Activated CD4-positive, alpha-beta T cell treated with anti-CD3 and anti-CD28 coated beads for 24 hours (primary cell): ENCODE results near the gene SIGLEC14.
"Not testable (repeated sequence)": the region's sequence is repeated elsewhere in the genome, so short reads cannot be mapped to it uniquely, and the experiment has no call there.

ENCODE experiments used
- DNase-seq, 2 donors: peaks; one replicate each; pipeline ENCODE4 v3.0.0-alpha.2; 2020; ENCODE audit warnings: low read depth in 2 of 2

Gene SIGLEC14

DNA sequence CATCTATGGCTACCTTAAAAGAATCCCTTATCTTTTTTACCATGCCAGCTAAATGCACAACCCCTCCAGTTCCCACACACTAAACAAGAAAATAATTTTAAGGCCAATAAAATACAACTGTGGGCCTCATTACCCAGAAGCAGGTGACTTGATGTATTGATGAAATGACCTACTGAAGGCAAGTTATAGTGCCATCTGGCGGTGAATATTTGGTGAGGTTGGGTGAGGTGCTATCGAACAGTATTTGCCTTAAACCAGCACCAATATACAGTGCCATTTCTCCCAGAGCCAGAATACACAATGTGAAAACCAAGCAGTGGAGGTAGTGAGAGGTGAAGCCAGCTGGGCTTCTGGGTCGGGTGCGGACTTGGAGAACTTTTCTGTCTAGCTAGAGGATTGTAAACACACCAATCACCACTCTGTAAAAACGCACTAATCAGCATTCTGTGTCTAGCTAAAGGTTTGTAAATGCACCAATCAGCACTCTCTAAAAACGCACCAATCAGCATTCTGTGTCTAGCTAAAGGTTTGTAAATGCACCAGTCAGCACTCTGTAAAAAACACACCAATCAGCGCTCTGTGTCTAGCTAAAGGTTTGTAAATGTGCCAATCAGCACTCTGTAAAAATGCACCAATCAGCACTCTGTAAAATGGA, 29.4 kb upstream of the SIGLEC14 start:
- not testable (repeated sequence) for DNase-seq

DNA sequence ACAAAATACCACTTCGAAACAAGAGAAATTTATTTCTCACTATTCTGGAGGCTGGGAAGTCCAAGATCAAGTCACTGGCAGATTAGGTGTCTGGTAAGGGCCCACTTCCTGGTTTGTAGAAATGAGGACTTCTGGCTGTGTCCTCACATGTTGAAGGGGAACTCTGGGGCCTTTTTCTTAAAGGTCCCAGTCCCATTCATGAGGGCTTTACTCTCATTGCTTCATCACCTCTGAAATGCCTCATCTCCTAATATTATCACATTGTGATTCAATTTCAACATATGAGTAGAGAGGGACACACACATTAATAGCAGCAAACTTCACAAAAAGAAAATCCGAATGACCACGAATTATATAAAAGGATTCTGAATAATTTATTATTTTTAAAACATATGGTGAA, 21.6 kb upstream of the SIGLEC14 start:
- no peak for DNase-seq

DNA sequence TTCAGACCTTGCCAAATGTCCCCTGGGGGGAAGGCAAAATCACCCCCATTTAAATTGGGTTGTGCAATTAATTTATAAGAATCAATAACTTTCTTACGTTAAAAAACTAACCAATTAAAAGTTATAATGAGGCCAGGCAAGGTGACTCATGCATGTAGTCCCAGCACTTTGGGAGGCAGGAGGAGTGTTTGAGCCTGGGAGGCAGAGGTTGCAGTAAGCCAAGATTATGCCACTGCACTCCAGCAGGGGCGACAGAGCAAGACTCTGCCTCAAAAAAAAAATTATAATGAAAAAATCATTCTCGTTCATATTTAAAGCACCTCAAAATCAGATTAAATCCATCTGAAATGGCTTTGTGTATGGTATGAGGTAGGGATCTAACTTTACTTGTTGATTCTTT, 18.4 kb upstream of the SIGLEC14 start:
- no peak for DNase-seq

DNA sequence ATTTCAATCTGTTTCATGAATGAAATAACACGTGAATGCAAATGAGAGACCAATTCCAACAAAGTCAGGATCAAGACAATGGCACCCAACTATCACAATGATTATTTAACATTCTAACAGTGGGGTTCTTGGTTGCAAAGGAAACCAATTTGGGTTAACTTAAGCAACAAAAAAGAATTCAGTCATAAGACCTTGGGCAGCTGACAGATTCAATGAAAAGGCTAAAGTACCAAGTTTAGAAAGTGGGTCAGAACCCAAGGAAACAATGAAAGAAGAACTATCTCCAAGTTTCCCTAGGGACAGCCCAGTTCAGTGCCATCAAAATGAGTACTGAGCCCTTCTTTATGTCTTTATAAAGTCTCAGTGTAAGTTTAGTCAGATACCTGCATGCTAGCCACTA, 17.5 kb upstream of the SIGLEC14 start:
- DNase-seq, result no peak

DNA sequence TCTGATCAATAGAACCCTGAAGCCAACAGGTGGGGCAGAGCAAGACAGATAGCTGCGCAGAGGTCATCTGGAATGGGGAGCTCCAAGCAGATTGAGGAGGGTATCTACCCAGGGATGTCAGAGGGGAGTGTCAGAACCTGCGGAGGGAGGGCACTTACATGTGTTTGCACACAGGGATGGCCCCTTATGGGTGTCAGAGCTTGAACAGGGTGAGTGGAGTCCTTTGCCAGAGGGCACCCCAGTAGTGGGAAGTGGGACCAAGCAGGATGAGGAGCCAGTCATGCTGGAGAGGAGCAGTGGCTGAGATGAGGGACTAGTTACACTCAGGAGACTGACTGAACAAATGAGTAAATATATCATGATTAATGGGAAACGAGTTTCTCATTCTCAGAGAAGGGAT, 17.0 kb upstream of the SIGLEC14 start:
- no peak for DNase-seq

DNA sequence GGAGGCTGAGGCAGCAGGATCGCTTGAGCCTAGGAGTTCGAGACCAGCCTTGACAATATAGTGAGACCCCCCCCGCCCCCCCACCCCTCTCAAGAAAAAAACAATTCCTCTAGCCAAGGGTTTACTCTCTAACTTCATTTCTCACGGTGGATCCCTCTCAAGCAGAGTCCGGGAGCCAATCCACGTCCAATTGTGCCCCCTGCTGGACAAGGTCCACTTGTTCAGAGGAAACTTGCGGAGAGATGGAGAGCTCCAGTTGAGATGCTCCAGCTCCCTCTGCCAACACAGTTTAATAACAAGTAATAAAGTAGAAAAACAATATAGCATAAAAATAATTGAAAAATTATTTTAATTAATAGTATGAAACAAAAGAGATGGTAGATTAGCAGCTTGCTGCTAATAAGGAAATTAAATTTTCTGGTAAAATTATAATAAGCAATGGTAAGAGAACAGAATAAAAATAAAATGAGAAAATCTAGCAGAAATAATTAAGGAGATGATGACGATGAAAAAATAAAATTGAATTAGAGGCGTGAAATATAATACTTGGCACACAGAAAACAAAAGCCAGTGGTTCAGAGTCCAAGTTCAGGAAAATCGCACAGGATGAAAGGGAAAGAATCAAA, 14.5 kb upstream of the SIGLEC14 start:
- DNase-seq, result peak; percentile 57 to 62

DNA sequence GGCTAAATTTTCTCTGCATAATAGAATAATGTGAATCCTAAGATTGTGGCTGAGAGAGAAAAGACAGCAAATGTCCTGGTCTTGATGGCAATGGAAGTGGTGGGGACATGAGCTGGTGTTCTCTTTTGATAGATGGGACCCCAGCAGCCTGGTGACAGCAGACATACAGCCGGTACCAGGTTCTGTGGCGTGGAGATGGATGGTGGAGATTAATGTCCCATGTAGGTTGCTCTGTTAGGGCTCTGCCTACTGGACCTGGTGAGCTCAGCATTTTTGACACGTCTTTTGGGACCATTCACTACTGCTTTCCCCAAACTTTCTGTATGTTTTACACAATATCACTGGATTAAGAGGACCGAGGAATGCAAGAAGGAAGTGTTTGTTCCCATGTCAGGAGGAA, 8.2 kb upstream of the SIGLEC14 start:
- no peak for DNase-seq

DNA sequence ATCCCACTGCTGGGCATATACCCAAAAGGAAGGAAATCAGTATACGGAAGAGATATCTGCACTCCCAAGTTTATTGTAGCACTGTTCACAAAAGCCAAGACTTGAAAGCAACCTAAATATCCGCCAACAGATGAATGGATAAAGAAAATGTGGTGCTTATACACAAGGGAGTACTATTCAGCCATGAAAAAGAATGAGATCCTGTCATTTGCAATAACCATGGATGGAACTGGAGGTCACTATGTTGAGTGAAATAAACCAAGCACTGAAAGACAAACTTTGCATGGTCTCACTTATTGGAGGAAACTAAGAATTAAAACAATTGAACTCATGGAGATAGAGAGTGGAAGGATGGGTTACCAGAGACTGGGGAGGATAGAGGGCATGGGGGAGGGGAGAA, 6.5 kb upstream of the SIGLEC14 start:
- no peak for DNase-seq

DNA sequence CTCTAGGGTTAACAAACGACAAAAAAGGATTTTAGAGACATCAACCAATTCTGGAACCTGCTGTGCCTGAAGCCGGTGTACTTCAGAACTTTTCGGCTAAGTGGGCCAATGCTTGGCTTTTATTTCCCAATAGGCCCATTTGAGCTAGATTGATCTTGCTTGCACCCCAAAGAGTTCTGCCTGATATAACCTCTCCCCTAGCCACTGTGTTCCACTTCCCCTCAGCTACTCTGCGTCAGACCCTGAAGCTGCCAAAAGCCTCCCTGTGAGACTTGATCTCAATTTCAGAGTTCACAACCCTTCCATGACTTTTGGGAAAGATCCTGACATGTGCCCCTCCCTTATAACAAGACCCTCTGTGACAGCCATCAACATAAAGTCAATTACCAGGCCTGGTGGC, 5.6 kb upstream of the SIGLEC14 start:
- DNase-seq, result no peak

DNA sequence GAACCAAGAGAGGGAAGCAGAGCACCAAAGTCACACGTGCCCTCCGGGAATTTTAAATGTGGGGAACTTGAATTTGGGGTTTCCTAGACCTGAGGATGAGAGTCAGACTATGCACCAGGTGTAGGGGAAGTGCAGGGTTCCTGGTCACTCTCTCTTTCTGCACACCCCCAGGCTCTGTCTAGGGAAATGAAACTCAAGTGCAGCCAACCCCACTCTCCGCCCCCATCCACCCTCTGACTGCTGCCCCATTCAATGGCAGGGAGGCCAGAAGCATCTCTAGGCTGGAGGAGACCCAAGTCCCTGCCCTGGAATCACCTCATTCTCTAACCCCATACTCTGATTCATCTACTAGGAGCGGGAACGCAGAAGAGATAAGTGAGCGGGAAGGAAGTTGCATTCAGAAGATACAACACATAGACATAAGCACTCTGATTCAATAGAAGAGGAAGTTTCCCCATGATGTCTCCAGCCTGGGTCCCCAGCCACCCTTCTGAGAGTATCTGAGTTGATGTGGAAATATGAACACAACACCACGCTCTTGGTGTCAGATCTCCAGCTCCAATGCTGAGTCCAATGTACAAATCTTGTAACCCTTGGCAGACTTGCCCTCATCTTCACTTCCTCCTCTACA, 4.7 kb upstream of the SIGLEC14 start:
- no peak for DNase-seq

DNA sequence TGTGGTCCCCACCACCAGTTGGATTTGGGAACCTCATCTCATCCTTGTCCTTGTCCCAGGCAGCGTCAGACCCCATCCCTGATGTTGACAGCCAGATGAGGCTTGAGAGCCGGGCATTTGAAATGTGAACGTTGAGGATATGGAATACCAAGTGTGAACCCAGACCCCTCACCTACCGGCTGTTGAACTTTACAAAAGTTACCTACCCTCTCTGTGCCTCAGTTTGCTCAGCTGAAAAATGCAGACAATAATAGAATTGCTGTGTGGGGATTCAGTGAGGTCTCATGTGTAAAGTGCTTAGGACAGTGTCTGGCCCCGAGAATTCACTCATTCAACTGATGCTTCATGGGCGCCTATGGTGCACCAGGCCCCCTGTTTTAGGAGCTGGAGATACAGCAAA, 693 bp upstream of the SIGLEC14 start:
- no peak for DNase-seq

DNA sequence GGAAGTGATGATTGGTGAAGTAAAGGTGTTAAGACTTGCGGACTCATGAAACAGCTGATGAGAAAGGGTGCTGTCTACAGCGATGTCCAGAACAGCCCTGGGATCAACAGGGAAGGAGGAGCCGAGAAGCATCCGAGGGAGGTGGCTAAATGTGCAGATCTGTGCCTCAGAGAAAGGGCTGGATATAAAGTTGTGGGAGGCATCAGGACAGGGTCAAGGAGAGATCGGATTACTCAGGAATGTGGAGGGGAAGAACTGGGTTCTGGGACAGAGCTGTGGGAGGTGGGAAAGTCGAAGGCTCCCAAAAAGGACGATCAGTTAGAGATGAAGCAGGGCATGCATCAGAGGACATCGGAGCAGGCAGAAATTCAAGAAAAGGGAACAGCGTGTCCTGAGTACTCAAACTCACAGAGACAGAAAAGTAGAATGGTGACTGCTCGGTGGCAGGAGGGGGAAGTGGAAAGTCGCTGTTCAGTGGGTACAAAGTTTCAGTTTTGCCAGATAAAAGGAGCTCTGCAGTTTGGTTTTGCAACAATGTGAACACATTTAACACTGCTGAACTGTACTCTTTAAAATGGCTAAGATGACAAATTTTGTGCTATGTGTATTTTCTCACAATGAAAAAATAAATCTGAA, 1.9 kb downstream of the SIGLEC14 start:
- no peak for DNase-seq

DNA sequence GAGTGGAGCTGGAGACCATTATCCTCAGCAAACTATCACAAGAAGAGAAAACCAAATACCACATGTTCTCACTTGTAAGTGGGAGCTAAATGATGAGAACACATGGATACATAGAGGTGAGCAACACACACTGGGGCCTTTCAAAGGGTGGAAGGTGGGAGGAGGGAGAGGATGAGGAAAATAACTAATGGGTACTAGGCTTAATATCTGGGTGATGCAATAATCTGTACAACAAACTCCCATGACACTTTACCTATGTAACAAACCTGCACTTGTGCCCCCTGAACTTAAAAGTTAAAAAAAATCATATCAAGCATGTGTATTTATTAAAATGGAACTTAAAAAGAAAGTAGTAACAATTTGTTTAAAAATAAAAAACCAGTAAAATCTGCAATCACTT, 5.0 kb downstream of the SIGLEC14 start:
- DNase-seq, result no peak

DNA sequence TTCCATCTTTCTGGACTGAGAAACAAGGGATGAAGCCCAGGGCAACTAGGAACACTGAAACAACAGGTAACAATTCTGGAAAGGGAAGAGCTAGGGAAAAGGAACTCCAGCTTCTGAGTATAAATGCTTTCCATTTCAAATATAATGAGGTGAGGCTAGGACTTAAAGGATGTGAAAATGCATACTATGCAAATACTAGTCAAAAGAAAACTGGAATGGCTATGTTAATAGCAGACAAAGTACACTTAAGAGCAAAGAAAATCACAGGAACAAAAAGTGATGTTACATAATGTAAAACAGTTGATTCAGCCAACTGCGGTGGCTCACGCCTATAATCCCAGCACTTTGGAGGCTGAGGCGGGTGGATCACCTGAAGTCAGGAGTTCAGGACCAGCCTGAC, 6.2 kb downstream of the SIGLEC14 start:
- no peak for DNase-seq

DNA sequence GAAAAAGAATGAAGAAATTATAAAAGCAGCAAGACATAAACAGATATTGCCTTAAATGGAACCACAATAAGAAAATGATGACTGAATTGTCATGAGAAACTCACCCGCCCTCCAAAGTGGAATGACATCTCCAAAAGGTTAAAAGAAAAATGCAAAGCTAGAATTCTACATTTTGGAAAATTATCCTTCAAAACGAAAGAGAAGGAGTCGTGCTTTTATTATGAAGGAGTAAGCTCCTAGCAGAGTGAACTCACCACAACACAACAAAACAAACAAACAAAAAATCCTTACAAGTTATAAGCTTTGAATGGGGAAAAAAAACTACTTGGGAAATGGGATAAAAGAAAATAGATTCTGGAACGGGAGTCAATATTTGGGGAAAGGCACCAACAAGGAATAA, 6.7 kb downstream of the SIGLEC14 start:
- DNase-seq, result no peak

DNA sequence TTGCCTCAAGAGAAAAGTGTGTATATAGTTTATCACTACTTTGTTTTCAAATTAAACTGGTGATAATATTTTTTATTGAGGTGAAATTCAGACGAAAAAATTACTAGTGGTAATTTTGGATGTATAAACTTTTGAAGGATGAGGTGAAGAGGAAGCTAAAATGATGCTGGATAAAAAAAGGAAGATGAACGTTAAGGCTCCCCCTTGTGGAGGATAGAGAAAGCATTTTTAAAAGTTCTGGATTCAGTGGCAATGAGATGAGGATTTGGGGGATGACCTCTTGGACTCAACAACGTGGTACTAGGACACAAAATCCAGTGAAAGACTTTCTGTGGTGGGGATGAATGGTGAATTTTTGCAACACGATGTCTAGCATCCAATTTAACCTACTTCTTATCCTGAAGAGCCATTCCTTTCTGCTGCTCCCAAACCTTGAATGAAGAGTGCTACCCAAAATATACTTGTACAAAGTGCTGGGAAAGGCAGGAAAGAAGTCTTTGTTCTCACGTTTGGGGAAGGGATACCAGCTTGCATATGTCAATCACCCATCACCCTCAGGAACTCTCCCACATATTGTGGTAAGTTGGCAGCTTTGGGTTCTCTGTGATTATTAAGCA, 9.2 kb downstream of the SIGLEC14 start:
- no peak for DNase-seq

DNA sequence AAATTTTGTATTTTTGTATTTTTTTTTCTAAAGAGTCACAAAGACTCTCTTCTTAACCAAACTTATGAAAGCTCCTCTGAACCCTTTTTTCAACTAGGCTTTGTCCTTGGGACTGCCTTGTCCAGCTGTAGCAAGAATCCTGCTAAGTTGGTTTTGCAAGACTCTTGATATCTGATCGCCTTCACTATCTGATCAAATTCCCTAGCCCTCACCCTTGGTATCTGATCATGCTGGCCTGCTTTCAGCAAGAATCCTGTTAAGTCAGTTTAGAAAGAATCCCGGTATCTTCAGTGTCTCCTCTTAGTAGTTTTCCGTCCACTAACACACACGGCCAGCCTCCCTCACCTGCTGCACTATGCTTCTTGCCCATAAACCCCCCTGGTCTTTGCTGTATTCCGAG, 14.5 kb downstream of the SIGLEC14 start:
- DNase-seq, result no peak

DNA sequence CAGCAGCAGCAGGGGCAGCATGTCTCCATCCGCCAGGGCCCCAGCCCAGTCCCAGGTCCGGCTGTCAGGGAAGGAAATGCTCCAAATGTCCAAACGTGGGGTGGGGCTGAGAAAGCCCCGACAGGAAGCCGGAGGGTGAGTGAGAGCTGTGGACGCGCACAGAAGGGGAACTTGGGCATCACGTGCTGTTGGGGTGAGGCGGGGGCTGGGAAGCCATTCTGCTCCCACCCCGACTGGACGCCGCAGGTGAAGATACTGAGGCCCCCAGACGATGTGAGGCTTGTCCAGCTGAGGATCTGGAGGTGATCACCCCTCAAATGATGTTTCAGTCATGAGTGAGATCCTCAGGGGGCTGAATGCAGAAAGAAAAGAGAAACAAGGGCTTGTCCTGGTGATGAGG, 16.3 kb downstream of the SIGLEC14 start, which contains the start of gene SIGLEC5:
Gene SIGLEC5, minus strand, starts transcription at position 87 of the 400 bp plus-strand sequence. Its CDS starts 66 bp downstream, at position 21.
- not testable (repeated sequence) for DNase-seq

DNA sequence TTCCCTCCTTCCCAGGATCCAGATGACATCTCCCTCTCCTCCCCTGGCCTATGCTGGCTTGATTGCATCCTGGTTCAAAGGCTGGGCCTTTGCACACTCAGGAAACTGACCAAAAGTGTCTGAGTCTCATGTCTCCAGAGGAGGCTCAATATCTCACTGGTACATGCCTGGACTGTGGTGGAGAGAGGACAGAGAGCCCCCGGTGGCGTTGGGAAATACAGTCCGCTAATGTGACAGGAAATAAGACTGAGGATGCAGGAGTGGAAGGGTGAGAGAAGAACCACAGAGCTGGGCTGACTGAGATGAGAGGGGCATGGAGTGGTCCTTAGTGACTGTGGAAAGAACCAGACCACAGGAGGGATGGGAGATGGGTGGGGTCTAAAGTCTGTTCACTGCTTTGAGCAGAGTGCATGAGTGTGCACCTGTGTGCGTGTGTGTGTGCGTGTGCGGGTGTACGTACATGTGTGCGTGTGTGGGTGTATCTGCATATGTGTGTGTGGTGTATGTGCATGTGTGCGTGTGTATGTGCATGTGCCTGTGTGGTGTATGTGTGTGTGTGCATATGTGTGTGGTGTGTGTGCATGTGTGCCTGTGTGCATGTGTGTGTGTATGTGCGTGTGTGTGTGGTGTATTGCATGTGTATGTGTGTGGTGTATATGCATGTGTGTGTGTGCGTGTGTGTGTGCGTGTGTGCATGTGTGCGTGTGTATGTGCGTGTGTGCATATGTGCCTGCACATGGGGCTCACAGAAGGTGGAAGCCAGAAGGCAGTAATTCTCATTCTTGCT, 18.3 kb downstream of the SIGLEC14 start:
- DNase-seq, result no peak

DNA sequence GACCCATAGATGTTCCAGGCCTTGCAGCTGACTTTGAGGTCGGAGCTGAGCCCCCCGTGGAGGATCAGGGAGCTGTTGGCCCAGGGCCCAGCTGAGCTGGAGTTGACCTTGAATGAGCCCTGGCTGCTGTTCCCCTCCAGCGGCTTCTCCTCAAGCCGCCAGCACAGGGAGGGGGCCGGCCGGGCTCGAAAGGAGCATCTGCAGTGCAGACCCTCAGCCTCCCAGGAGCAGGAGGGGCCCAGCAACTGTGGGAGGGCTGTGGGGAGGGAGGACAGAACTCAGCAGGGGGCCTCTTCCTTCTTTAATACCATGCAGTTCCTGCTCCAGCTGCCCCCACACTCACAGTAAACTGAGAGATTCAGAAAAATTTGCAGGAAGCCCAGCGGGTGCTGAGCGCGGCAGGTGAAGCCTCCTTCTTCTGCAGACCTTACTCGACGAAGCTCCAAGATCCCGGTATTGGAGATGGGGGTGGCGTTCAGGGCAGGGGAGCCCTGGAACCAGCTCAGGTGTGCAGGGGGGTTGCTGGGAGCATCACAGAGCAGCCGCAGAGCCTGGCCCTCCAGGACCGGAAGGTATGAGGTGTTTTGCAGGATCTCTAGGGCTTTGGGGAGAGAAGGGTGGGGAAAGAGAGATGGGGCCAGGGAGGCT, 19.0 kb downstream of the SIGLEC14 start:
- no peak for DNase-seq

DNA sequence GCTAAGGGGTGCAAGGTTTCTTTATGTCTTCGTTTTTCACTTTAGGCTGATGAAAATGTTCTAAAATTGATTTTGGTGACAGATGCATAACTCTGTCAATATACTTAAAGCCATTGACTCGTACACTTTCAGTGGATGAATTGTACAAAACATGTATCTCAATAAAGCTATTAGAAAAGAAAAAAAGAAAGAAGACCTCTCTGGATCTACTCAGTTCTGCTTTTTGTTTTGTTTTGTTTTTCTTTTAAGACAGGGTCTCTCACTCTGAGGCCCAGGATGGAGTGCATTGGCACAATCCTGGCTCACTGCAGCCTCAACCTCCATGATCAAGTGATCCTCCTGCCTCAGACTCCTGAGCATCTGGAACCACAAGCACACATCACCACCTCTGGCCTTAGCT, 19.9 kb downstream of the SIGLEC14 start:
- DNase-seq, result no peak
